A673 (cell line): ENCODE results near the gene ADAMTS19. TPM values are rescaled to one million over a fixed set of nuclear protein-coding genes. Genes with fewer than 3 reads are reported as not detected.

Source experiments
- BruUV-seq: library from RNA; stranded (reverse); fragments of 400-500 nt; replicated peaks from 2 replicates; lab custom pipeline; 2021; lab: Mats Ljungman, UMichigan
- CTCF ChIA-PET: fragments of 300-600 bp; sonication (Branson Sonifier 250); formaldehyde crosslinking; loops from one replicate; lab custom pipeline; 2022; ENCODE audit warnings: antibody characterized with exemption; lab: Charles Lee
- POLR2A ChIA-PET: fragments of 300-600 bp; sonication (Branson Sonifier 250); formaldehyde crosslinking; loops from one replicate; lab custom pipeline; 2022; ENCODE audit warnings: antibody characterized with exemption; ENCODE audit not compliant: low non-redundant PET; lab: Charles Lee
- DNase-seq: peaks from one replicate; pipeline ENCODE4 v3.0.0-alpha.2; 2015; ENCODE audit warnings: low spot score
- H3K27ac ChIP-seq: fragments of 200-600 bp; sonication (generic); 2 replicates; pipeline ENCODE4 v1.5.1; 2016; ENCODE audit warnings: mixed run types, low read depth, mild to moderate bottlenecking, mixed read lengths, antibody characterized with exemption, low read length; ENCODE audit not compliant: poor library complexity, severe bottlenecking
- H3K27me3 ChIP-seq: fragments of 200-600 bp; sonication (generic); replicated peaks from 2 replicates; pipeline ENCODE4 v1.6.1; 2017; ENCODE audit warnings: mixed run types, low read depth, mild to moderate bottlenecking, mixed read lengths, antibody characterized with exemption, low read length; ENCODE audit not compliant: insufficient read depth, poor library complexity
- H3K36me3 ChIP-seq: fragments of 200-600 bp; sonication (generic); 2 replicates; pipeline ENCODE4 v1.6.1; 2016; ENCODE audit warnings: mixed run types, mild to moderate bottlenecking, mixed read lengths, antibody characterized with exemption, low read length; ENCODE audit not compliant: insufficient read depth, poor library complexity, severe bottlenecking
- H3K4me1 ChIP-seq: fragments of 200-600 bp; sonication (generic); 2 replicates; pipeline ENCODE4 v1.6.1; 2017; ENCODE audit warnings: mixed run types, mild to moderate bottlenecking, mixed read lengths, antibody characterized with exemption, low read length; ENCODE audit not compliant: insufficient read depth, poor library complexity, severe bottlenecking
- H3K4me3 ChIP-seq: fragments of 200-600 bp; sonication (generic); 2 replicates; pipeline ENCODE4 v1.5.1; 2016; ENCODE audit warnings: low read depth, mixed run types, mild to moderate bottlenecking, mixed read lengths, low read length; ENCODE audit not compliant: poor library complexity, severe bottlenecking
- H3K9me3 ChIP-seq: fragments of 200-600 bp; sonication (generic); 2 replicates; pipeline ENCODE4 v1.6.1; 2016; ENCODE audit warnings: mixed run types, low read depth, mild to moderate bottlenecking, mixed read lengths, antibody characterized with exemption, low read length; ENCODE audit not compliant: poor library complexity, severe bottlenecking
- CTCF ChIP-seq: fragments of 300-800, 200-600 bp; sonication (generic); conservative IDR thresholded peaks from 2 replicates; pipeline ENCODE4 v1.5.1; 2017; ENCODE audit warnings: low read depth, mild to moderate bottlenecking, antibody characterized with exemption, low read length, moderate library complexity, mixed read lengths
- EZH2 ChIP-seq: fragments of 200-600 bp; sonication (generic); IDR thresholded peaks from 2 replicates; pipeline ENCODE4 v1.6.1; 2017; ENCODE audit warnings: borderline replicate concordance, low read depth, mild to moderate bottlenecking, mixed read lengths, antibody characterized with exemption, low read length; ENCODE audit not compliant: poor library complexity, severe bottlenecking
- intact Hi-C: fragments of 100-400 bp; cut with micrococcal nuclease; formaldehyde crosslinking; loops from one replicate; pipeline ENCODE4 v1.10.0; 2022; ENCODE audit not compliant: unreplicated experiment
- total RNA-seq: library from RNA; stranded (reverse); gene quantifications from 2 replicates; pipeline ENCODE4 v1.2.3, GENCODE V29; 2021

ADAMTS19 gene
- total RNA-seq, 1 experiment from 2014 or later: not detected

GRCh38 chr5:129608350-129608749 lies 148.3 kb downstream of the ADAMTS19 start:
- no peak for DNase-seq
- Histone ChIP-seq H3K4me1 (no peaks in the 10 kb centered on the region), H3K4me3 (no peak overlapping the region), H3K36me3 (no peaks in the 10 kb centered on the region), H3K9me3 (no peaks in the 10 kb centered on the region), H3K27ac (no peak overlapping the region), H3K27me3 (no peaks in the 10 kb centered on the region)
- no peak for TF ChIP-seq EZH2
- no peak for TF ChIP-seq CTCF
- intact Hi-C loops: no loop called here
- no TSS peak for BruUV-seq
- POLR2A ChIA-PET: no interaction called here
- CTCF ChIA-PET: no interaction called here

- Histone ChIP-seq H3K27me3 (no peaks in the 10 kb centered on the region), H3K27ac (no peak overlapping the region), H3K36me3 (no peaks in the 10 kb centered on the region), H3K9me3 (no peaks in the 10 kb centered on the region), H3K4me1 (no peaks in the 10 kb centered on the region), H3K4me3 (no peak overlapping the region)
- no peak for TF ChIP-seq CTCF
- no peak for TF ChIP-seq EZH2
- ChIA-PET POLR2A (no interaction called here), CTCF (no interaction called here)
- no TSS peak for BruUV-seq
- intact Hi-C loops: no loop called here
- DNase-seq: no peak
These were observed 149.6 kb downstream of the ADAMTS19 start for GRCh38 chr5:129609710-129610109.

GRCh38 chr5:129616517-129616916 lies 156.4 kb downstream of the ADAMTS19 start:
- Histone ChIP-seq H3K4me1 (no peaks in the 10 kb centered on the region), H3K27ac (no peak overlapping the region), H3K4me3 (no peak overlapping the region), H3K36me3 (no peaks in the 10 kb centered on the region), H3K9me3 (no peaks in the 10 kb centered on the region), H3K27me3 (peaks cover 3% of the 10 kb centered on the region)
- ChIA-PET POLR2A (no interaction called here), CTCF (no interaction called here)
- BruUV-seq: no TSS peak
- TF ChIP-seq CTCF (no peak), EZH2 (no peak)
- intact Hi-C loops: no loop called here
- no peak for DNase-seq
